Fibroblast of lung (primary cell): Measurements from ENCODE around the gene MACROD2. TPM values are rescaled to one million over a fixed set of nuclear protein-coding genes. Genes with fewer than 3 reads are reported as not detected.

ENCODE experiments used
- DNase-seq, 2 donors: peaks; one replicate each; pipeline versions ENCODE4 v3.0.0 to v3.0.0-alpha.2; 2010; ENCODE audit warnings: low read depth in 2 of 2
- H2AFZ ChIP-seq: 2 replicates; pipeline ENCODE4 v1.5.1; 2012; ENCODE audit warnings: low read length, control low read depth, inconsistent platforms
- H3K27ac ChIP-seq: 2 replicates; pipeline ENCODE4 v1.5.1; 2011; ENCODE audit warnings: low read length, control low read depth; ENCODE audit not compliant: insufficient read depth
- H3K27me3 ChIP-seq: 2 replicates; pipeline ENCODE4 v1.5.1; 2011; ENCODE audit warnings: mild to moderate bottlenecking, low read length; ENCODE audit not compliant: control insufficient read depth, insufficient read depth
- H3K36me3 ChIP-seq: 2 replicates; pipeline ENCODE4 v1.5.1; 2011; ENCODE audit warnings: low read length; ENCODE audit not compliant: control insufficient read depth, insufficient read depth
- H3K4me1 ChIP-seq: 2 replicates; pipeline ENCODE4 v1.5.1; 2011; ENCODE audit warnings: low read length; ENCODE audit not compliant: control insufficient read depth, insufficient read depth; ENCODE audit errors: extremely low read depth
- H3K4me2 ChIP-seq: 2 replicates; pipeline ENCODE4 v1.5.1; 2011; ENCODE audit warnings: low read length, control low read depth; ENCODE audit not compliant: insufficient read depth; ENCODE audit errors: extremely low read depth
- H3K4me3 ChIP-seq, 4 experiments: fragments of 200-600 bp in 1 of 4; sonication (generic) in 1 of 4; replicated peaks in 1 of 4; 2 replicates each; pipeline ENCODE4 v1.5.1; 2011 to 2016; ENCODE audit warnings: low read length in 4 of 4, low read depth in 3 of 4, mild to moderate bottlenecking in 3 of 4, control low read depth in 2 of 4, inconsistent platforms in 1 of 4, mixed read lengths in 1 of 4; ENCODE audit not compliant: insufficient read depth in 1 of 4; ENCODE audit errors: control extremely low read depth in 1 of 4
- H3K79me2 ChIP-seq: 2 replicates; pipeline ENCODE4 v1.5.1; 2012; ENCODE audit warnings: mild to moderate bottlenecking, low read length, inconsistent platforms; ENCODE audit not compliant: control insufficient read depth, insufficient read depth
- H3K9ac ChIP-seq: 2 replicates; pipeline ENCODE4 v1.5.1; 2011; ENCODE audit warnings: mild to moderate bottlenecking, low read length, control low read depth; ENCODE audit not compliant: insufficient read depth
- H3K9me3 ChIP-seq: 2 replicates; pipeline ENCODE4 v1.5.1; 2012; ENCODE audit warnings: low read depth, low read length; ENCODE audit not compliant: control insufficient read depth, insufficient read depth
- H4K20me1 ChIP-seq: 2 replicates; pipeline ENCODE4 v1.5.1; 2011; ENCODE audit warnings: low read length; ENCODE audit not compliant: control insufficient read depth, insufficient read depth; ENCODE audit errors: extremely low read depth
- CTCF ChIP-seq, 2 donors: IDR thresholded peaks in 1 of 2; conservative IDR thresholded peaks in 1 of 2; 1 replicate in 1 of 2; 2 replicates in 1 of 2; pipeline ENCODE4 v1.5.1; 2011 to 2012; ENCODE audit warnings: low read length in 2 of 2, control low read depth in 1 of 2, inconsistent platforms in 1 of 2, low read depth in 1 of 2, mild to moderate bottlenecking in 1 of 2
- EZH2 ChIP-seq: IDR thresholded peaks from 2 replicates; pipeline ENCODE4 v1.5.1; 2012; ENCODE audit warnings: low read length, control low read depth, mild to moderate bottlenecking; ENCODE audit errors: missing control alignments
- polyA plus RNA-seq, 2 donors: library from polyadenylated mRNA; depleted of rRNA in 1 of 2; stranded (reverse) in 1 of 2; unstranded in 1 of 2; fragments of >200 nt; gene quantifications; 2 replicates each; pipeline ENCODE4 v1.2.1, GENCODE V29; 2011 to 2012; ENCODE audit warnings: missing spikeins in 1 of 2
- total RNA-seq: library from RNA; depleted of rRNA; stranded (reverse); fragments of >200 nt; gene quantifications from 2 replicates; pipeline ENCODE4 v1.2.1, GENCODE V29; 2014

The MACROD2 gene
- total and polyA plus RNA-seq, 2 donors (not counting 1 experiment from before 2014, with no cell fraction given) = 0.54 to 1.7 TPM

- Histone ChIP-seq H3K36me3 (no peaks in the 10 kb centered on the region), H3K4me2 (no peak overlapping the region), H3K4me3 (no peak overlapping the region), H3K79me2 (no peaks in the 10 kb centered on the region), H3K9ac (no peak overlapping the region), H4K20me1 (no peaks in the 10 kb centered on the region), H2AFZ (no peak overlapping the region), H3K27ac (no peak overlapping the region), H3K9me3 (no peaks in the 10 kb centered on the region), H3K4me1 (no peaks in the 10 kb centered on the region), H3K27me3 (no peaks in the 10 kb centered on the region)
- no peak for DNase-seq
- TF ChIP-seq CTCF (conservative IDR thresholded peaks at IDR 0.05 in 1 of 2, IDR thresholded peaks at IDR 0.05 in 1 of 2; ENCODE audit: low read depth in 1 of 2, low read length in 2 of 2) = no peak
- no peak for TF ChIP-seq EZH2
Observed at GRCh38 chr20:15863735-15864134, 1868.4 kb downstream of the MACROD2 start.

- Histone ChIP-seq H3K4me2 (no peak overlapping the region), H3K4me1 (no peaks in the 10 kb centered on the region), H4K20me1 (no peaks in the 10 kb centered on the region), H3K9me3 (no peaks in the 10 kb centered on the region), H3K36me3 (no peaks in the 10 kb centered on the region), H3K27me3 (no peaks in the 10 kb centered on the region), H3K27ac (no peak overlapping the region), H2AFZ (no peak overlapping the region), H3K4me3 (no peak overlapping the region), H3K79me2 (no peaks in the 10 kb centered on the region), H3K9ac (no peak overlapping the region)
- TF ChIP-seq CTCF (conservative IDR thresholded peaks at IDR 0.05 in 1 of 2, IDR thresholded peaks at IDR 0.05 in 1 of 2; ENCODE audit: low read depth in 1 of 2, low read length in 2 of 2) (no peak), EZH2 (no peak)
- no peak for DNase-seq
Observed at GRCh38 chr20:15865553-15865952, 1870.2 kb downstream of the MACROD2 start.

- Histone ChIP-seq H3K79me2 (no peaks in the 10 kb centered on the region), H3K27me3 (no peaks in the 10 kb centered on the region), H3K9ac (no peak overlapping the region), H3K4me3 (no peak overlapping the region), H3K4me2 (no peak overlapping the region), H2AFZ (no peak overlapping the region), H4K20me1 (no peaks in the 10 kb centered on the region), H3K4me1 (no peaks in the 10 kb centered on the region), H3K36me3 (no peaks in the 10 kb centered on the region), H3K27ac (no peak overlapping the region), H3K9me3 (no peaks in the 10 kb centered on the region)
- TF ChIP-seq CTCF (conservative IDR thresholded peaks at IDR 0.05 in 1 of 2, IDR thresholded peaks at IDR 0.05 in 1 of 2; ENCODE audit: low read depth in 1 of 2, low read length in 2 of 2) (no peak), EZH2 (no peak)
- no peak for DNase-seq
Observed at GRCh38 chr20:15866916-15867730, 1871.8 kb downstream of the MACROD2 start.
